Ascending aorta (tissue), 2 donors: Measurements from ENCODE around the gene ADCY2. TPM values are rescaled to one million over a fixed set of nuclear protein-coding genes. Genes with fewer than 3 reads are reported as not detected.

Experiments
- DNase-seq, 2 donors: peaks; one replicate each; pipeline ENCODE4 v3.0.0-alpha.2; 2019; ENCODE audit warnings: low spot score in 2 of 2
- H3K27ac ChIP-seq, 2 donors: fragments of 200-600 bp; sonication (generic); one replicate each; pipeline ENCODE4 v1.5.1; 2016 to 2017; ENCODE audit warnings: mild to moderate bottlenecking in 1 of 2
- H3K27me3 ChIP-seq: fragments of 200-600 bp; sonication (generic); one replicate; pipeline ENCODE4 v1.5.1; 2017
- H3K36me3 ChIP-seq, 2 donors: fragments of 200-600 bp; sonication (generic); one replicate each; pipeline ENCODE4 v1.5.1; 2016
- H3K4me1 ChIP-seq, 2 donors: fragments of 200-600 bp; sonication (generic); one replicate each; pipeline ENCODE4 v1.5.1; 2016 to 2017; ENCODE audit warnings: mild to moderate bottlenecking in 1 of 2
- H3K4me3 ChIP-seq, 2 donors: fragments of 200-600 bp; sonication (generic); one replicate each; pipeline ENCODE4 v1.5.1; 2016 to 2017; ENCODE audit warnings: mild to moderate bottlenecking in 1 of 2
- H3K9me3 ChIP-seq, 2 donors: fragments of 200-600 bp; sonication (generic); one replicate each; pipeline ENCODE4 v1.5.1; 2016
- CTCF ChIP-seq, 3 experiments: fragments of 200-600 bp in 2 of 3; fragments of 450-650 bp in 1 of 3; sonication (generic) in 2 of 3; IDR thresholded peaks; one replicate each; pipeline ENCODE4 v1.5.1; 2016 to 2019; ENCODE audit warnings: antibody characterized with exemption in 3 of 3, mild to moderate bottlenecking in 1 of 3, moderate library complexity in 1 of 3
- intact Hi-C: fragments of 100-400 bp; cut with DNase I; formaldehyde crosslinking; loops from one replicate; pipeline ENCODE4 v1.15.1; 2023
- total RNA-seq: library from RNA; depleted of rRNA; stranded (reverse); fragments of >200 nt; gene quantifications from one replicate; pipeline ENCODE4 v1.1.0, GENCODE V29; 2016

The ADCY2 gene
- total RNA-seq, 1 donor from 2014 or later: 0.11 TPM

DNA sequence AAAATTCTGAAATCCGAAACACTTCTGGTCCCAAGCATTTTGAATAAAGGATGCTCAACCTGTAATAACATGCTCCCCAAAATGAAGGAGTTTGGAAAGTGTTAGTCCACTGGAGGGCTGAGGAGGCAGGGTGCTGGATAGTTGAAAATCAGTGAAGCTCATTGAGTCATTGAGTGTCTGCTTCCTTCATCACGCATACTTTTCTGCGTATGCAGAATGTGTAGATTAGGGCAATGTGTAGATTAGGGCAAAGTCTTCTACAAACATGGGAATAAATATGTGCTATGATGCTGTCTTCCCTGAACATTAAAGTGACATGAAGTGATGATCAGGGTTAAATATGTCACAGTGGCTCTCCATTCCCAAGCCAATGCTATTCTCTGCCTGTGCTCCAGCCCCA lies 261.2 kb downstream of the ADCY2 start:
- Histone ChIP-seq H3K36me3 (no peaks in the 10 kb centered on the region), H3K27me3 (no peaks in the 10 kb centered on the region), H3K4me3 (no peak overlapping the region), H3K4me1 (no peaks in the 10 kb centered on the region), H3K9me3 (no peaks in the 10 kb centered on the region), H3K27ac (no peak overlapping the region)
- TF ChIP-seq CTCF (IDR thresholded peaks at IDR 0.05): no peak
- intact Hi-C loops: no loop called here
- DNase-seq: no peak

DNA sequence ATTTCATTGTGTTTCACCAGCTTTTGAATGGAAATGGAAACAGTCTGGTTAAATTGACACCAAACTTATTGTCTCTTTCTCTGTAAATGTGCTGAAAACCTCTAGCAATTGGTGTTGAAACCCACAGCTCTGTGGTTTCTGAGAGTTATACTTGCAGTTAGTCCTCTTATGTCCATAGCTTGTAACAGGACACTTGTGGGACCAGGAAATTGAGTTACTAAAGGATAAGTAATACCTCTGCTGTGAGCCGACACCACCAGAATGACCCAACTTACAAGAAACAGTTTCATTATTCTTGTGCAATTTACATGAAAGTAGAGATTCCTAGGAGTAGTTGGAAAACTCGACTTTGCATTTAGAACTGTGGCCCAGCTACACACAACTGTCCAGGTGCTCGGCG lies 263.5 kb downstream of the ADCY2 start:
- intact Hi-C loops: no loop called here
- no peak for TF ChIP-seq CTCF (IDR thresholded peaks at IDR 0.05)
- H3K36me3 ChIP-seq: no peaks in the 10 kb centered on the region

GRCh38 chr5:7662289-7662688 lies 266.4 kb downstream of the ADCY2 start:
- no peak for TF ChIP-seq CTCF (IDR thresholded peaks at IDR 0.05)
- no peaks in the 10 kb centered on the region for H3K36me3 ChIP-seq

More for the DNA sequence above, 263.5 kb downstream of the ADCY2 start:
- no peak overlapping the region for H3K4me3 ChIP-seq
- DNase-seq: no peak
- no peaks in the 10 kb centered on the region for H3K27me3 ChIP-seq
- no peaks in the 10 kb centered on the region for H3K4me1 ChIP-seq
- no peaks in the 10 kb centered on the region for H3K9me3 ChIP-seq
- no peak overlapping the region for H3K27ac ChIP-seq

DNA sequence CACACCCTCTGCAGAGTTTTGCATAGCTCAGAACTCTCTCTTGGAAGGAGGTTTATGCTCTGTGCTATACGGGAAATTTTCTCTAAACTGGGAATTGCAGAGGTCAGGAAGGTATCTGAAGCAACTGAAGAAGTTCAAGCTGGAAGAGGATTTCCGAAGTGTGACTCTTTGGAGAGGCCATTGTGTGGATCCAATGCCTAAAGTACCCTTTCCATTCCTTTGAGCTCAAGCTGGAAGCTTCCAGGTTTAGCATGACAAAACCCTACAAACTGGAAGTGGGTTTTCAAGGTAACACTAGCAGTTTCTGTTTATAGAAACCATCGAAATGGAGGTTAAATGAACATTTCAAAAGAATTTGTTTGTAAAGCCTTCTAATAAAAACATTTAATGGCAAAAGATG lies 267.9 kb downstream of the ADCY2 start:
- no peak for TF ChIP-seq CTCF (IDR thresholded peaks at IDR 0.05)
- Histone ChIP-seq H3K9me3 (no peaks in the 10 kb centered on the region), H3K27me3 (no peaks in the 10 kb centered on the region), H3K36me3 (no peaks in the 10 kb centered on the region), H3K4me3 (no peak overlapping the region), H3K27ac (no peak overlapping the region), H3K4me1 (no peaks in the 10 kb centered on the region)
- intact Hi-C loops: no loop called here
- DNase-seq: no peak

More at GRCh38 chr5:7662289-7662688, 266.4 kb downstream of the ADCY2 start:
- Histone ChIP-seq H3K9me3 (no peaks in the 10 kb centered on the region), H3K4me1 (no peaks in the 10 kb centered on the region), H3K27me3 (no peaks in the 10 kb centered on the region), H3K27ac (no peak overlapping the region), H3K4me3 (no peak overlapping the region)
- intact Hi-C loops: no loop called here
- no peak for DNase-seq

DNA sequence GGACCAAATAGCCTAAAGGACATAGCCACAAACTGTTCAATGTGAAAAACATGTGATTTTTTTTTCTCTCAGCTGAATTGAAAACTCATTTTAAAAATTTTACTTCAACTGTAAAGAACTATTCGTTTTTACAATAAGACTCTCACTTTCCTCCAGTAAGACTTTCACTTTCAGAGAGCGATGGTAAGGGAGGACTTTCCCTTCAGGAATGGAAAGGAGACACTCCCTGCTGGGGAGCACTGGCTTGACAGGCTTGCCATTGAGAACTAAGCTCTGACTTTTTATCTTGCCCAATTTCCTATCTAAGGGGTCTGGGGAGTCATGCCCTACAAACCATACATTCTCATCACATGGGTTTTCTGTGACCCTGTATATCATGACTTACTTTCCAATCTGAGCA lies 268.3 kb downstream of the ADCY2 start:
- Histone ChIP-seq H3K27me3 (no peaks in the 10 kb centered on the region), H3K27ac (no peak overlapping the region), H3K9me3 (no peaks in the 10 kb centered on the region), H3K36me3 (no peaks in the 10 kb centered on the region), H3K4me1 (no peaks in the 10 kb centered on the region), H3K4me3 (no peak overlapping the region)
- DNase-seq: no peak
- no peak for TF ChIP-seq CTCF (IDR thresholded peaks at IDR 0.05)
- intact Hi-C loops: no loop called here

DNA sequence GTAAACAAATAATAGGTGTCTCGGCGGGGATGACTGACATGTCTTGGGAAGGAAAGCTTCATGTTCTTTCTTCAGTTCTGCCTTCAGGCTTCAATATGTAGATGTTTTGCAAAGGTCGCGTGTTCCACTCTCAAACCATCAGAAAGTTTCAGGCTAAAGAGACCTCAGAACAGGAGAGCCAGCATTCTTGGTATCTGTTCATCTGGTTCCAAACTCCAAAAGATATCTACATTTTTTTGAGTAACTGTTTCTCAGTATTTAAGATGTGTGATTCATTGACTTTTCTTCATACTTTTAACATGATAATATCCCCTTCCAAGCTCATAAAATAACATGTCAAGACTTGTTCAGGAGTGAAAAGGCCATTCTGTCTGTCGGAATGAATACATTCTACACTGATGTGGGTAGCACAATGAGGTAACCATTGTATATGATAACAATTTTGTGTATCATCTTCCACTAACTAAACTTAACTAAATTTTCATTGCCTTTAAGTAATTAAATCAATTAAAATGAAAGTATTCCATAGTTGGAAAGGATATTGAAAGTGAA lies 271.4 kb downstream of the ADCY2 start:
- Histone ChIP-seq H3K27ac (no peak overlapping the region), H3K4me1 (no peaks in the 10 kb centered on the region), H3K27me3 (no peaks in the 10 kb centered on the region), H3K9me3 (no peaks in the 10 kb centered on the region), H3K4me3 (no peak overlapping the region), H3K36me3 (no peaks in the 10 kb centered on the region)
- TF ChIP-seq CTCF (IDR thresholded peaks at IDR 0.05): no peak
- intact Hi-C loops: no loop called here
- no peak for DNase-seq
